Heart right ventricle (tissue), 16 donors: ENCODE measurements around the gene EFTUD2. TPM values are rescaled to one million over a fixed set of nuclear protein-coding genes. Genes with fewer than 3 reads are reported as not detected.
A peak's percentile ranks its signal among the peaks of the same experiment; 100 is the strongest.

Experiments used
- ATAC-seq, 8 donors: fragments of 200-7000 bp; cut with Tn5 transposase; one replicate each; pipeline ENCODE4 v1.9.1; 2020; ENCODE audit warnings: mild to moderate bottlenecking in 8 of 8, moderate library complexity in 8 of 8, moderate number of reproducible peaks in 1 of 8
- DNase-seq, 2 donors: peaks; one replicate each; pipeline ENCODE4 v3.0.0-alpha.2; 2020
- H3K27ac ChIP-seq, 10 donors: fragments of 200-600 bp; sonication (generic) in 2 of 10; one replicate each; pipeline versions ENCODE4 v1.5.0 to v1.8.0; 2020 to 2022; ENCODE audit warnings: mild to moderate bottlenecking in 3 of 10
- H3K27me3 ChIP-seq, 7 donors: fragments of 200-600 bp; one replicate each; pipeline ENCODE4 v1.8.0; 2021 to 2022; ENCODE audit warnings: mild to moderate bottlenecking in 2 of 7
- H3K36me3 ChIP-seq, 9 donors: fragments of 200-600 bp; sonication (generic) in 1 of 9; one replicate each; pipeline versions ENCODE4 v1.5.0 to v1.8.0; 2020 to 2022; ENCODE audit warnings: mild to moderate bottlenecking in 2 of 9
- H3K4me1 ChIP-seq, 9 donors: fragments of 200-600 bp; sonication (generic) in 1 of 9; one replicate each; pipeline versions ENCODE4 v1.5.0 to v1.8.0; 2020 to 2022; ENCODE audit warnings: mild to moderate bottlenecking in 4 of 9
- H3K4me3 ChIP-seq, 10 donors: fragments of 200-600 bp; sonication (generic) in 2 of 10; one replicate each; pipeline versions ENCODE4 v1.5.0 to v1.8.0; 2020 to 2022; ENCODE audit warnings: mild to moderate bottlenecking in 7 of 10, moderate library complexity in 2 of 10
- H3K9me3 ChIP-seq, 11 donors: fragments of 200-600 bp in 10 of 11; sonication (generic) in 2 of 11; one replicate each; pipeline versions ENCODE4 v1.5.0 to v1.8.0; 2013 to 2022; ENCODE audit warnings: mild to moderate bottlenecking in 2 of 11, control low read depth in 1 of 11, moderate library complexity in 1 of 11
- CTCF ChIP-seq, 9 donors: fragments of 200-600 bp; sonication (generic) in 2 of 9; IDR thresholded peaks; one replicate each; pipeline versions ENCODE4 v1.5.0 to v1.8.0; 2021 to 2022; ENCODE audit warnings: antibody characterized with exemption in 9 of 9, mild to moderate bottlenecking in 5 of 9, moderate library complexity in 1 of 9
- WGBS, 2 donors: extraction: QIAGEN DNeasy Blood & Tissue Kit; methylation state at CpG; one replicate each; pipeline ENCODE4 v1.1.7; 2013; ENCODE audit warnings: inconsistent platforms in 1 of 2; 5-methylcytosine and 5-hydroxymethylcytosine counted together
- intact Hi-C, 10 donors: fragments of 100-400 bp; cut with DNase I; formaldehyde crosslinking; loops; one replicate each; pipeline versions ENCODE4 v1.11.1 to v1.14.2; 2022
- polyA plus RNA-seq, 2 donors: library from polyadenylated mRNA; stranded (reverse); fragments of 200-250 nt; gene quantifications; one replicate each; pipeline ENCODE4 v1.2.3, GENCODE V29; 2013
- total RNA-seq, 10 donors: library from RNA; stranded (reverse); fragmentation: NEBNext Ultra II Directional in 3 of 10; extraction: Animal tissue kit (Norgen Biotek cat#: 25700) in 3 of 10; gene quantifications; one replicate each; pipeline versions ENCODE4 v1.2.1 to v1.2.4, GENCODE V29; 2021 to 2023
- donor health status: Arrhythmogenic right ventricular cardiomyopathy.
- donor health status: ischemic (EF 13 %, LVEDD 7.1; RV severe dilation, severe dysfunction).
- donor health status: healthy with polysubstance abuse.
- donor health status: DM: no; HTN: yes; CAD: no.
- donor health status: DM: no; HTN: no; CAD: no.
- donor health status: ischemic (EF 25% LVEDD 6.9; RV normal size, moderate dysfunction).
- donor health status: ischemic (EF 25% LVEDD 5.7; RV mildly dilated, moderate dysfunction).
- donor health status: healthy.
- donor health status: DM: yes; HTN: yes; CAD: no.
- donor health status: Ischemic cardiomyopathy.
- donor health status: ischemic (EF 35%, LVEDD 5.7; RV mildly dilated, moderate dysfunction).
- donor health status: nonischemic (EF 11% LVEDD 7.7; RV severe dilation, severe dysfunction).
- donor health status: DM: yes; HTN: yes; CAD: no.
- donor health status: PGD.
- donor health status: ischemic (EF 29% LVEDD 5.4; RV normal size, mild dysfunction).
- donor health status: nonischemic (EF 23%, LVEDD 6.1; RV moderate dilation, normal function).

EFTUD2 gene
- total and polyA plus RNA-seq, 12 donors, result 21.6 to 78.2 (median 61.5) TPM

GRCh38 chr17:44846206-44846605 lies 53.0 kb downstream of the EFTUD2 start:
- 82 to 84% methylated on average over 8 of the region's 8 CpGs for WGBS, 2 donors
- Histone ChIP-seq H3K36me3 (peaks cover 0 to 21% (median 5%) of the 10 kb centered on the region in 9 donors), H3K27ac (peak overlapping the region in 3 of 10 donors; percentile 14 to 61 (median 43)), H3K4me1 (peaks cover 0 to 33% (median 6%) of the 10 kb centered on the region in 9 donors), H3K9me3 (no peaks in the 10 kb centered on the region), H3K27me3 (no peaks in the 10 kb centered on the region), H3K4me3 (no peak overlapping the region)
- no peak for DNase-seq
- ATAC-seq, result no peak
- no peak for TF ChIP-seq CTCF (IDR thresholded peaks at IDR 0.05)
- intact Hi-C loops, result no loop called here

GRCh38 chr17:44844390-44844830 lies 54.8 kb downstream of the EFTUD2 start:
- peak in 1 of 9 donors; percentile 23 for TF ChIP-seq CTCF (IDR thresholded peaks at IDR 0.05)
- DNase-seq (peak; percentile 54 to 75), ATAC-seq (peak; percentile 56 to 80 (median 68))
- intact Hi-C loops, result no loop called here
- WGBS, 2 donors, result 63 to 67% methylated on average over 1 of the region's 1 CpG
- Histone ChIP-seq H3K36me3 (peaks cover 0 to 4% (median 0%) of the 10 kb centered on the region in 9 donors), H3K4me3 (no peak overlapping the region), H3K9me3 (no peaks in the 10 kb centered on the region), H3K4me1 (peaks cover 0 to 28% (median 6%) of the 10 kb centered on the region in 9 donors), H3K27ac (peak overlapping the region in 5 of 10 donors; percentile 29 to 61 (median 44)), H3K27me3 (no peaks in the 10 kb centered on the region)

GRCh38 chr17:44842748-44843147 lies 56.5 kb downstream of the EFTUD2 start:
- no peaks in the 10 kb centered on the region for H3K36me3 ChIP-seq
- peak overlapping the region in 9 of 10 donors; percentile 15 to 65 (median 45) for H3K27ac ChIP-seq
- DNase-seq, result peak in 1 of 2 donors; percentile 48
- 36 to 38% methylated on average over 5 of the region's 5 CpGs for WGBS, 2 donors
- no peaks in the 10 kb centered on the region for H3K9me3 ChIP-seq
- no peaks in the 10 kb centered on the region for H3K27me3 ChIP-seq
- no peak overlapping the region for H3K4me3 ChIP-seq
- peaks cover 0 to 28% (median 6%) of the 10 kb centered on the region in 9 donors for H3K4me1 ChIP-seq
- ATAC-seq, result peak; percentile 44 to 84 (median 82)
- TF ChIP-seq CTCF (IDR thresholded peaks at IDR 0.05), result no peak
- intact Hi-C loops, result no loop called here

- DNase-seq, result no peak
- 80% methylated on average over 3 of the region's 3 CpGs for WGBS, 2 donors
These were observed 58.3 kb downstream of the EFTUD2 start for GRCh38 chr17:44840936-44841335.

More at GRCh38 chr17:44840936-44841335, 58.3 kb downstream of the EFTUD2 start:
- no peak for TF ChIP-seq CTCF (IDR thresholded peaks at IDR 0.05)
- Histone ChIP-seq H3K27me3 (no peaks in the 10 kb centered on the region), H3K9me3 (no peaks in the 10 kb centered on the region), H3K36me3 (no peaks in the 10 kb centered on the region), H3K4me3 (no peak overlapping the region), H3K27ac (peak overlapping the region in 1 of 10 donors; percentile 29), H3K4me1 (peaks cover 0 to 25% (median 6%) of the 10 kb centered on the region in 9 donors)
- ATAC-seq, result no peak
- intact Hi-C loops, result no loop called here
